AG04449 (cell line): ENCODE measurements around the gene NPTXR.

Experiments
- CTCF ChIA-PET: fragments of 350-600 bp; formaldehyde crosslinking; extraction: SDS; loops from one replicate; lab custom pipeline; 2021; ENCODE audit warnings: antibody characterized with exemption; lab: Yijun Ruan, JAX
- POLR2A ChIA-PET: fragments of 400-600, 350-600 bp; formaldehyde crosslinking; extraction: SDS; loops from one replicate; lab custom pipeline; 2020; ENCODE audit warnings: antibody characterized with exemption, inconsistent platforms; lab: Yijun Ruan, JAX
- DNase-seq: peaks from one replicate; pipeline ENCODE4 v3.0.0-alpha.2; 2010; ENCODE audit warnings: low read depth, low spot score
- H3K4me3 ChIP-seq: 2 replicates; pipeline ENCODE4 v1.5.1; 2011; ENCODE audit warnings: low read depth, mild to moderate bottlenecking, control low read depth, low read length
- CTCF ChIP-seq: IDR thresholded peaks from one replicate; pipeline ENCODE4 v1.5.1; 2011; ENCODE audit warnings: mild to moderate bottlenecking, moderate library complexity, low read length, control low read depth, inconsistent platforms; ENCODE audit not compliant: insufficient read depth; ENCODE audit errors: missing control alignments

Gene NPTXR

GRCh38 chr22:38853196-38853651 is 9.4 kb upstream of the NPTXR start:
- no peak for TF ChIP-seq CTCF
- no peak for DNase-seq
- POLR2A ChIA-PET = interaction anchor here (0.6 to 1.2 kb wide), 2 partner anchors 8 to 11 kb away, joined by 5 read pairs; no protein-coding TSS in a partner anchor
- no peak overlapping the region for H3K4me3 ChIP-seq
- CTCF ChIA-PET = interaction anchor here (0.7 to 16.6 kb wide), 6 partner anchors 8 to 84 kb away, joined by 3 to 216 read pairs (median 10); partner anchors contain the start of gene CBX6

- no peak for DNase-seq
- ChIA-PET CTCF (interaction anchor here (1.2 to 16.6 kb wide), 5 partner anchors 9 to 84 kb away, joined by 3 to 216 read pairs (median 16); partner anchors contain the start of gene CBX6), POLR2A (interaction anchor here (1.2 kb wide), 1 partner anchor 9 kb away, joined by 5 read pairs; no protein-coding TSS in a partner anchor)
- no peak overlapping the region for H3K4me3 ChIP-seq
- TF ChIP-seq CTCF = no peak
Measured at GRCh38 chr22:38852522-38852921, 8.7 kb upstream of the NPTXR start.

- TF ChIP-seq CTCF = no peak
- no peak overlapping the region for H3K4me3 ChIP-seq
- no peak for DNase-seq
- ChIA-PET POLR2A (interaction anchor here (1.1 to 1.3 kb wide), 3 partner anchors 8 to 468 kb away, joined by 3 to 6 read pairs (median 4); partner anchors contain the start of gene RPL3), CTCF (interaction anchor here (1.2 to 16.6 kb wide), 5 partner anchors 8 to 82 kb away, joined by 3 to 216 read pairs (median 16); partner anchors contain the start of gene CBX6)
Measured at GRCh38 chr22:38850941-38851849, 7.4 kb upstream of the NPTXR start.

- ChIA-PET POLR2A (interaction anchor here (1.1 kb wide), 1 partner anchor 9 kb away, joined by 3 read pairs; no protein-coding TSS in a partner anchor), CTCF (interaction anchor here (15.2 to 16.6 kb wide), 2 partner anchors 19 to 82 kb away, joined by 142 to 216 read pairs; partner anchors contain the start of gene CBX6)
- DNase-seq = no peak
- H3K4me3 ChIP-seq = no peak overlapping the region
- TF ChIP-seq CTCF = no peak
Measured at GRCh38 chr22:38850399-38850798, 6.6 kb upstream of the NPTXR start.

GRCh38 chr22:38849811-38850210 is 6.0 kb upstream of the NPTXR start:
- POLR2A ChIA-PET = no interaction called here
- CTCF ChIA-PET = interaction anchor here (15.2 to 16.6 kb wide), 2 partner anchors 20 to 81 kb away, joined by 142 to 216 read pairs; partner anchors contain the start of gene CBX6

More at GRCh38 chr22:38849811-38850210, 6.0 kb upstream of the NPTXR start:
- no peak overlapping the region for H3K4me3 ChIP-seq
- TF ChIP-seq CTCF = no peak
- DNase-seq = no peak
